Measurements from ENCODE around the gene TTC39C.

Gene TTC39C

DNA sequence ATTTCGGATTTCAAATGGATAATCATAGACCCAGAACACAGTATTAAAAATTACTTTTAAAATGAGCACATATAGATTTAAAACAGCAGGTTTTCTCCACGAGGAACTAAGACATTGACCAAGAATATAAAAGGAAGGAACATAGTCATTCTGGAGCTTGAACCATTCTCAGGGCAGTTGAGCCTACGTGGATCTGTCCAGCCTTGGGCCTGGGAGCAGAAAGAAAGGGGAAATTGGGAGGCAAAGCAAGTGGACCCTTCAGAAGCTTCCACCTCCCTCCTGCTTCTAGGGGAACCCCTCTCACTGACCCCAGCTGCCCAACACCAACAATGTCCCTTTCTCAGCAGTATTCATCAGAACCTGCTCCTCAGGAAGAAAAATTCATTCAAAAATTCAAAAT lies 31.4 kb upstream of the TTC39C start:
- peak overlapping the region; percentile 31; the same call in 1 of the 2 replicates for H3K27ac ChIP-seq
- no peak for TF ChIP-seq CTCF (conservative IDR thresholded peaks at IDR 0.05)

DNA sequence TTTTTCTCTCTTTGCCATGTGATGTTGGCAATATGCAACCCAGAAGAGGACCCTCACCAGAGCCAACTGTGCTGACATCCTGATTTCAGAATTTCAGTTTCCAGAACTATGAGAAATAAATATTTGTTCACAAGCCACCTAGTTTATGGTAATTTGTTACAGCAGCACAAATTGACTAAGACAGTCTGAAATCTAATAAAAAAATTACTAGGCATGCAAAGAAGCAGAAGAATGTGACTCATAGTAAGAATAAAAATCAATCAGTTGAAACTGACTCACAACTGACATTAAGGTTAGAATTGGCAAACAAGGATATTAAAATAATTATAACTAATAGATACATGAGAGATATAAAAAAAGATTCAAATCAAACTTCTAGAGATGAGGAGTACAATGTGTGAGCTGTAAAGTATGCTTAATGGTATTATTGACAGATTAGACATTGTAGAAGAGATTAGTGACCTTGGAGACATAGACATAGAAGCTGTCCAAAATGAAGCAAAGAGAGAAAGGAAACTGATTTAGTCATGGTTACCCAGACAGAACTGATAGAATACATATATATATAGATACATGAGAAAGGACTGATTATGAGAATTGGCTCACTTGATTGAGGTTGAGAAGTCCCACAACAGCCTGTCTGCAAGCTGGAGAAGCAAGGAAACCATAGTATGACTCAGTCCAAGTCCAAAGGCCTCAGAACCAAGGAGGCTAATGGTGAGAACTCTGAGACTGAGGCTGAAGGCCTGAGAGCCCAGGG lies 27.8 kb upstream of the TTC39C start:
- no peak for TF ChIP-seq CTCF (conservative IDR thresholded peaks at IDR 0.05)
- no peak overlapping the region for H3K27ac ChIP-seq

- no peak for TF ChIP-seq CTCF (conservative IDR thresholded peaks at IDR 0.05)
- peak overlapping the region; percentile 69 for H3K27ac ChIP-seq
Measured at GRCh38 chr18:23990474-23991410, 23.8 kb upstream of the TTC39C start.

DNA sequence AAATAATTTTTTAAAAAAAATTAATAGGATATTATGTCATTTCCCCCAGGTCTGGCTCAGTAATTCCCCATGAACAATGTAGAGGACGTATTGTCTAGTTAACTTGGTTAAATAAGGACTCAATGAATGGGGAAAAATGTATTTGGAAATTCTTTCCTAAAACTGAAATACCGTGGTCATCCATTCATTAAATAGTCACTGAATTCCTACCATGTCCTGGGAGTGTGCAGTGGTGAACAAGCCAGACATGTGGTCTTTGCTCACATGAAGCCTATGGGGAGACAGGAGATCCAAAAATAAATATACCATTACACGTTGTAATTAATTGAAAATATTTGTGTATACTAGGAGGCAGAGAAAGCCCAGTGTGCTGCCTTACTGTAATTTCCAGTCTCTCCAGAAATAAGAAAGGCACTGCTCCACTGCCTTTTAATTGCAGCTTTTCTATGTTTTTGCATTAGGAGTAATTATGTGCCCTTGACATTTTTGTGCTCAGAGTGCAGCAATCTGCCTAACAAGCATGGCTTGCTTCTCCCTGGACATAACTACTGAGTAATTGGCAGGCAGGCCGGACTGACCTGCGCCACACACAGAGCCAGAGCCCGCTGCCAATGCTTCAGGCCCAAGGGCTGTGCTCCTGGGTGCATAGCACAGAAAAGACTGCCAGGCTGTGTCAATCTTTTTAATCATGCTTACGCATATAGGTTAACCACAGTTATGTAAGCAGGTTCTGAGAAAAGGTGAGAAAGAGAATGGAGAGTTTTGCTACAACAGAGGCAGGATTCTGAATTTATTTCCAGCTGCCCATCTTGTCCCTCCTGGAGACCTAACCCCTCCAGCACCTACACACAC lies 22.2 kb upstream of the TTC39C start:
- peak overlapping the region; percentile 69 for H3K27ac ChIP-seq
- no peak for TF ChIP-seq CTCF (conservative IDR thresholded peaks at IDR 0.05)

DNA sequence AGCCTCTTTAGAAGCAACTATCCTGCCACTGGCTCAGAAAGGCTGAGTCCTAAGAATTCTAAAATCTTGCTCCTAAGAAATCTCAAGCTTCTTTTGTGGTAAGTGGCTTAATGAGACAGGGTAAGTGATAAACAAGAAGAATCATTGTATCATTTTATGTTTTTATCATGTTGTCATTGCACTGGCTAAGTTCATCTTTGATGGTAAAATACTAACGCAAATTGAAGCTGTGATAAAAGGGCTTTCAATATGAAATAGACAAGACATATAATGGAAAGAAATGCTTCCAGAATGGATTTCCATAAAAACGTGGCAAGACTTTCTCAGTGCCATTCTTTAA lies 21.6 kb upstream of the TTC39C start:
- peak overlapping the region; percentile 69 for H3K27ac ChIP-seq
- TF ChIP-seq CTCF (conservative IDR thresholded peaks at IDR 0.05), result no peak

- TF ChIP-seq CTCF (conservative IDR thresholded peaks at IDR 0.05), result no peak
- peak overlapping the region; percentile 69 for H3K27ac ChIP-seq
Measured at GRCh38 chr18:23994361-23994902, 20.1 kb upstream of the TTC39C start.
